ENCODE measurements around the gene PIK3R1.
"Not testable (repeated sequence)": the region's sequence is repeated elsewhere in the genome, so short reads cannot be mapped to it uniquely, and the experiment has no call there.

Gene PIK3R1

GRCh38 chr5:68194386-68194785 lies 21.2 kb upstream of the PIK3R1 start:
- DNase-seq, result no peak

DNA sequence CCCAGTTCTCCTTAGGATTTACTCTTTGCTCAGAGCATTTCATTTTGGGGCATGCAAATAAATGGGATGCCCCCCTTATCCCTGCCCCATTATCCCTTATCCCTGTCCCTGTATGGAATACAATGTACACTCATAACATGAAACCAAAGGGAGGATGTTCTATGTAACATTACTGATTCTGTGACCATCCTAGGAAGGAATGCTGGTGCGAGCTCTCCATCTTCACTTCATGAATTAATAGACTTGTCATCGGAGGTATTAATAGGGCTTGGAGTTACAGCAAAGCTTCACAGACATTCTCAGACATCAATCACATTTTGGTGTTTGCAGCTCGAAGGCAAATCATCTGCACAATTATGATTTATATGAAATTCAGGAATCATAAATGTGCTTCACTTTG lies 20.4 kb upstream of the PIK3R1 start:
- DNase-seq, result no peak

DNA sequence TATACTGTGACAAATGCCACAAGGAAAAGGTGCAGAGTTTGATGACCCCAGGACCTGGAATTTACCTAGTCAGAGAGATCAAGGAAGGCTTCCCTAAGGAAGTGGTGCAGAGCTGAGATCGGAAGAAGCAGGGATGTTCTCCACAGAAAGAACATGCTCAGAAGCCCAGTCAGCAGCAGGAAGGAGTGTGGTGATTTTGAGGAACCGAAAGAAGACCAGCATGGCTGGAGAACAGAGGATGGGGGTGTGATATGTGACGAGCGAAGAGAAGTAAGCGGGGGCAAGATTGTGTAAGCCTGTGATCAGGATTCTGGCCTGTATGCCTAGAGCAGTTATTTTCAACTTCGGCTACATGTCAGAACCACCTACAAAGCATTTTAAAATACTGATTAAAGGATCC lies 18.7 kb upstream of the PIK3R1 start:
- no peak for DNase-seq

DNA sequence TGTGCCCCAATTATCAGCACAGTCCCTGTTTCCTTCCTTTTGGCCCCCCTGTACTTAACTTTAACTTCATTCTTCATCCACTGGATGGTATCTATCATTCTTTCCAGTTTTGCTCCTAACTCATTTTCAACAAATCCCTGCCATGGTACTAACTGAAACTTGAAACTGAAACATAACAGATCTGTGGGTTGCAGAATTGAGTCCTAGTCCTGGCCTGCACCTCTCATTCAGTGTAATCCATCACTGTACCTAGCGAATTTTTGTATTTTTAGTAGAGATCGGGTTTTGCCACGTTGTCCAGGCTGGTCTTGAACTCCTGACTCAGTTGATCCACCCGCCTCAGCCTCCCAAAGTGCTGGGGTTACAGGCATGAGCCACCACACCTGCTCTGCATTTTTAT lies 15.3 kb upstream of the PIK3R1 start:
- DNase-seq, result no peak

GRCh38 chr5:68210654-68211053 lies 4.9 kb upstream of the PIK3R1 start:
- DNase-seq, result not testable (repeated sequence)

- no peak for DNase-seq
Observed at GRCh38 chr5:68214482-68215207, 911 bp upstream of the PIK3R1 start.

DNA sequence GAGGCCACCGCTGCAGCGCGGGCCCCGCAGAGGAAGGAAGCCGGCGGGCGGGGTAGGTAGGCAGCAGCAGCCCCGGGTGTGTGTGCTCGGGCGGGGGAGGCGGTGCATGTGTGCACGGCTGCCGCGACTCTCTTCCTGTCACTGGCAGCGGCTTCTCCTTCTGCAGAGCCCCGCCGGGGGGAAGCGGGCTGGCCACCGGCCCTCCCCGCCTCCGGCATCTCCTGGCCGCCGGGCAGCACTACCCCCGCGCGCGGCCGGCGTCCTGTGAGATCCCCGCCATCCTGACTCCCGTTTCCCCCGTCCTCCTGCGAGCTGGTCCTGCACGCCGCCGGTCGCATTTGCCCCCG lies 315 bp downstream of the PIK3R1 start:
- peak in 1 of 2 experiments; percentile 80 for DNase-seq

DNA sequence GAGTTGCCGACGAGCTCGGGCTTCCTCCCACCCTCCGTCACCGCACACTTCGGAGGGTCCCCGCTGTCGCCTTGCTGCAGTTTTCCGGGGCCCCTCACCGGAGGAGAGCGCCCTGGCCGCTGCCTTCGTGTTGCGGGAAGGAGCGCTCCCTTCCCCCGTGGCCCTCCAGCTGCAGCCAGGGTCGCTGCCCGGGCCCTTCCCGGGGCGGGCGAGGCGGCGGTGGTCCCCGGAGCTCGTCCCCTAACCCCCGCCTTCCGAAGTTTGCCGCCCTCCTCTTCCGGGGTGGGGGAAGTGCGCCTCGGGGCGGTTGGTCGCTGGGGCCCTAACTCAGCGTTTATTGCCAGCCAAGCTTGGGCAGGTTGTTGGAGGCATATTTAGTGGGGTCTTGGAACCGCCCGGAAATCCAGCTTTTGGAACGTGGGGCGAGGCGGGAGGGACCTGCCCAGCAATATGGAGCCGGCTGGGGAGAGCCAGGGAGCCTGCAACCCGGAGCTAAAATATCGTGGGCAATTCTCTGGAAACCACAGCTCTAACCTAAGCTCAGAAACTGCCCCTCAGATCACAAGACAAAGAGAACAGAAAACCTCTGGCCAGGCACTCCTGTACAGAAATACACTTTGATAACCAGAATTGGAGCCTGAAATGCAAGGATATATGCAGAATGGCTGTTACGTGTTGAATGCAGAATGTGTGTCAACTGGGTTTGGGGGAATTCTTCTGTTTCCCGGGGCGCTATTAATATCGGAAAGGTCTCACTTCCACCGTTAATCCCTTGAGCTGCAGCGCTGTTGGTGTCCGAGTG lies 890 bp downstream of the PIK3R1 start:
- DNase-seq, result peak; percentile 6 to 46

GRCh38 chr5:68217047-68217355 lies 1.4 kb downstream of the PIK3R1 start:
- no peak for DNase-seq

DNA sequence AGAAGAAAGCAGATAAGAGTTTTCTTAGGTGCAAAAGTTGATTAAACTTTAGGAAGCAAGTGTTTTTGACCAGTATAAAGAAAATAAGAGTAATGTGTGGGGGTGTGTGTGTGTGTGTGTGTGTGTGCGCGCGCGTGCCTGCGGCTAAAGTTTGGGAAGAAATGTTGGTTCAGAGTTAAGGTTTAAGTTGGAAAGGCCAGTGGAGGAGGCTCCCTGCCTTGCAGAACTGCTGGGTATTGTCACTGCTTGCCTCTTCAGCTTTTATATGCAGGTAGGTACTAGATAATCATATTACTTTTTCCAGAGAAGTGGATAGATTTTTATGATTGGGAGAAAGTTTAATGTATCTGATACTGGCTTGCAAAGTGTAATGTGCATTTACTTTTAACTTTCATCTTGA lies 2.0 kb downstream of the PIK3R1 start:
- no peak for DNase-seq

DNA sequence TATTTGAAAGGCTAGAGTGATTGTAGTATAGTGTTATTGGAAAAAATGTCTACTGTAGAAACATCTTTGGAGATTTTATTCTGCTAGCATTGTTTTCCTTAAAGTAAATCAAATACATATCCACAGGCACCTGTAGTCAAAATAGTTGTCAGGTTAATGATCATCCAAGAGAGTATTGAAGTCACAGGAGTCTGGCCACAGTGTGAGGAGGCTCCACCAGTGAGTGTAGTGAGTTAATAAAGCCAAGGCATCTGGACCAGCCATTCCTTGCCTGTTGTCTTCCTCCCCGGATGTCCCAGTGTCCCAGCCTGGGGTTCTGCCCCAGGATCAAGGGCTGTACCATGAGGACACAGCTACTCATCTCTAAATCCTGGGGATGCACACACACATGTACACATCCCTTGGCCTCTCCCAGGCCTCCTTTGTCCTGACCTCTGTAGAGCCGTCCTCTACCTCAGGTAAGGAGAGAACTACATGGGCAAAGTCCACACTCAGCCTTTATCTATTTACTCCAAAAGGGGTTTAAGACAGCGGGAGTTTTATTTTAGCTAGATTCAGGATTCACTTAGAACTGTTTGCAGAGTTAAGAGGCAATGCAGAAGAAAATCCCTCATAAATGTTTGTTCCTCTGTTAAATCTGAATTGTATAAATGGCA lies 3.7 kb downstream of the PIK3R1 start:
- no peak for DNase-seq

- no peak for DNase-seq
Observed at GRCh38 chr5:68220260-68220659, 4.7 kb downstream of the PIK3R1 start.

DNA sequence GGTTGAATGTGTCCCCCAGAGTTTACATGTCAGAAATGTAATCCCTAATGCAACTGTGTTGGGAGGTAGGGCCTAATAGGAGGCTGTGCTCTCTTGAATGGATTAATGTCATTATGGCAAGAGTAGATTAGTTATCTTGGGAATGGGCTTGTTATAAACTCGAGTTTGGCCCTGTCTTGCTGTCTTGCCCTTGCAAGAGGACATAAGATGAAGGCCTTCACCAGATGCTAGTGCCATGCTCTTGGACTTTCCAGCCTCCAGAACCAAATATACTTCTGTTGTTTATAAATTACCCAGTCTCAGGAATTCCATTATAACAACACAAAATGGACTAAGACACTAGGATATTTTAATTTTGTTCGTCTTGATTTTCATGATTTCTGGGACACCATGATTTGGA lies 5.4 kb downstream of the PIK3R1 start:
- no peak for DNase-seq

GRCh38 chr5:68221488-68221887 lies 5.9 kb downstream of the PIK3R1 start:
- DNase-seq, result no peak

GRCh38 chr5:68222310-68222709 lies 6.8 kb downstream of the PIK3R1 start:
- no peak for DNase-seq

- DNase-seq, result no peak
Observed at GRCh38 chr5:68222824-68223354, 7.3 kb downstream of the PIK3R1 start.

GRCh38 chr5:68223904-68224303 lies 8.3 kb downstream of the PIK3R1 start:
- DNase-seq, result no peak

- DNase-seq, result no peak
Observed at GRCh38 chr5:68224509-68225187, 9.1 kb downstream of the PIK3R1 start.

GRCh38 chr5:68225188-68225910 lies 9.8 kb downstream of the PIK3R1 start:
- DNase-seq, result no peak

- DNase-seq, result no peak
Observed at GRCh38 chr5:68225911-68226545, 10.5 kb downstream of the PIK3R1 start.

GRCh38 chr5:68226546-68227073 lies 11.1 kb downstream of the PIK3R1 start:
- DNase-seq, result no peak

Measured in NCI-H2081 (cell line).